Measurements from ENCODE around the gene SLC22A7. TPM values are rescaled to one million over a fixed set of nuclear protein-coding genes. Genes with fewer than 3 reads are reported as not detected.
A peak's percentile ranks its signal among the peaks of the same experiment; 100 is the strongest.

The SLC22A7 gene
- total and polyA plus RNA-seq, 2 experiments from 2014 or later = 0.31 TPM; not detected in 1

GRCh38 chr6:43283514-43283901, 14.6 kb upstream of the SLC22A7 start:
- Mint-ChIP-seq H3K4me1 (peaks cover 19% of the 10 kb centered on the region), H3K36me3 (ENCODE audit: low read depth) (no peaks in the 10 kb centered on the region), H3K4me3 (no peak overlapping the region), H3K9me3 (no peaks in the 10 kb centered on the region), H3K27ac (no peak overlapping the region), H3K27me3 (ENCODE audit: insufficient read depth, low read depth, poor library complexity) (peaks cover 24% of the 10 kb centered on the region)
- no peak overlapping the region for H3K4me3 ChIP-seq
- no peaks in the 10 kb centered on the region for H3K9me2 ChIP-seq (ENCODE audit: insufficient read depth)
- H3K27me3 ChIP-seq (ENCODE audit: insufficient read depth) = peaks cover 24% of the 10 kb centered on the region
- DNase-seq (ENCODE audit: low spot score) = no peak
- no peaks in the 10 kb centered on the region for H3K36me3 ChIP-seq (ENCODE audit: insufficient read depth)
- H4K20me1 ChIP-seq (replicated peaks; ENCODE audit: insufficient read depth) = no peaks in the 10 kb centered on the region
- H2AFZ ChIP-seq = no peak overlapping the region
- H3F3A ChIP-seq (replicated peaks; ENCODE audit: low read depth) = peaks cover 2% of the 10 kb centered on the region; the same call in 1 of the 2 replicates
- H3K79me2 ChIP-seq (replicated peaks; ENCODE audit: insufficient read depth) = no peaks in the 10 kb centered on the region
- no peak for ATAC-seq
- H3K4me2 ChIP-seq = no peak overlapping the region
- TF ChIP-seq STAT1 (IDR thresholded peaks at IDR 0.05; ENCODE audit: unreplicated experiment) = no peak
- TF ChIP-seq CTCF (conservative IDR thresholded peaks at IDR 0.05; ENCODE audit: low read depth in 2 of 2) = 0 out of 4 replicates have a peak, but pooled peaks of 1 of the 2 experiments have one; percentile 12
- TF ChIP-seq JUNB (IDR thresholded peaks at IDR 0.05; ENCODE audit: unreplicated experiment) = no peak
- peaks cover 10% of the 10 kb centered on the region for H3K4me1 ChIP-seq (ENCODE audit: insufficient read depth)
- no peak overlapping the region for H3K27ac ChIP-seq (ENCODE audit: low read depth)

- Histone ChIP-seq H3K4me3 (no peak overlapping the region), H3K27me3 (ENCODE audit: insufficient read depth) (peaks cover 24% of the 10 kb centered on the region), H2AFZ (no peak overlapping the region), H3F3A (replicated peaks; ENCODE audit: low read depth) (0 out of 2 replicates have a peak, but pooled peaks cover 2% of the 10 kb centered on the region), H3K27ac (ENCODE audit: low read depth) (no peak overlapping the region), H3K36me3 (ENCODE audit: insufficient read depth) (no peaks in the 10 kb centered on the region), H3K4me1 (ENCODE audit: insufficient read depth) (peaks cover 6% of the 10 kb centered on the region), H3K9me2 (ENCODE audit: insufficient read depth) (no peaks in the 10 kb centered on the region), H4K20me1 (replicated peaks; ENCODE audit: insufficient read depth) (no peaks in the 10 kb centered on the region), H3K4me2 (no peak overlapping the region), H3K79me2 (replicated peaks; ENCODE audit: insufficient read depth) (no peaks in the 10 kb centered on the region)
- H3K9me3 Mint-ChIP-seq = no peaks in the 10 kb centered on the region
- DNase-seq (ENCODE audit: low spot score) (no peak), ATAC-seq (no peak)
- no peaks in the 10 kb centered on the region for H3K36me3 Mint-ChIP-seq (ENCODE audit: low read depth)
- H3K4me1 Mint-ChIP-seq = peaks cover 15% of the 10 kb centered on the region
- TF ChIP-seq POLR2AphosphoS5 (IDR thresholded peaks at IDR 0.05; ENCODE audit: low read depth) (no peak), ZNF462 (CRISPR knock-in tag; IDR thresholded peaks at IDR 0.05) (no peak)
- no peak overlapping the region for H3K4me3 Mint-ChIP-seq
- peaks cover 24% of the 10 kb centered on the region for H3K27me3 Mint-ChIP-seq (ENCODE audit: insufficient read depth, low read depth, poor library complexity)
- no peak overlapping the region for H3K27ac Mint-ChIP-seq
Observed at GRCh38 chr6:43283905-43284304, 14.2 kb upstream of the SLC22A7 start.
